Non-pigmented ciliary epithelial cell (primary cell): ENCODE data around the gene DLG2.

ENCODE experiments used
- DNase-seq: peaks from one replicate; pipeline ENCODE4 v3.0.0-alpha.2; 2010; ENCODE audit warnings: low read depth

DLG2 gene

GRCh38 chr11:84212468-84213390 is 1414.4 kb downstream of the DLG2 start:
- DNase-seq: no peak

- no peak for DNase-seq
These were observed 1415.2 kb downstream of the DLG2 start for GRCh38 chr11:84211896-84212295.

GRCh38 chr11:84194696-84195095 is 1432.4 kb downstream of the DLG2 start:
- DNase-seq: no peak

- no peak for DNase-seq
These were observed 1433.4 kb downstream of the DLG2 start for GRCh38 chr11:84193706-84194105.

GRCh38 chr11:84188521-84188920 is 1438.6 kb downstream of the DLG2 start:
- no peak for DNase-seq

GRCh38 chr11:84173078-84173477 is 1454.1 kb downstream of the DLG2 start:
- no peak for DNase-seq

- DNase-seq: no peak
These were observed 1462.0 kb downstream of the DLG2 start for GRCh38 chr11:84165139-84165538.

- no peak for DNase-seq
These were observed 1462.4 kb downstream of the DLG2 start for GRCh38 chr11:84164728-84165127.

- no peak for DNase-seq
These were observed 1464.0 kb downstream of the DLG2 start for GRCh38 chr11:84163116-84163515.

- DNase-seq: no peak
These were observed 1469.5 kb downstream of the DLG2 start for GRCh38 chr11:84157639-84158038.

GRCh38 chr11:84146826-84147225 is 1480.3 kb downstream of the DLG2 start:
- DNase-seq: no peak

GRCh38 chr11:84145616-84146185 is 1481.4 kb downstream of the DLG2 start:
- DNase-seq: no peak

- DNase-seq: no peak
These were observed 1482.6 kb downstream of the DLG2 start for GRCh38 chr11:84144531-84144930.

GRCh38 chr11:84142411-84142810 is 1484.7 kb downstream of the DLG2 start:
- DNase-seq: no peak

- DNase-seq: no peak
These were observed 1486.6 kb downstream of the DLG2 start for GRCh38 chr11:84140386-84141169.

- DNase-seq: no peak
These were observed 1489.2 kb downstream of the DLG2 start for GRCh38 chr11:84137960-84138359.

GRCh38 chr11:84137505-84137904 is 1489.6 kb downstream of the DLG2 start:
- no peak for DNase-seq

- DNase-seq: no peak
These were observed 1490.2 kb downstream of the DLG2 start for GRCh38 chr11:84136926-84137325.

- no peak for DNase-seq
These were observed 1496.3 kb downstream of the DLG2 start for GRCh38 chr11:84130646-84131427.

GRCh38 chr11:84129961-84130576 is 1497.1 kb downstream of the DLG2 start:
- no peak for DNase-seq

- no peak for DNase-seq
These were observed 1498.3 kb downstream of the DLG2 start for GRCh38 chr11:84128840-84129239.
